PC-3 (cell line): Measurements from ENCODE around the gene ENPP3. TPM values are rescaled to one million over a fixed set of nuclear protein-coding genes. Genes with fewer than 3 reads are reported as not detected.

Experiments
- ATAC-seq: fragments of 200-7000 bp; cut with Tn5 transposase; 2 replicates; pipeline ENCODE4 v1.9.1; 2020; ENCODE audit warnings: mild to moderate bottlenecking, moderate library complexity
- BruUV-seq: library from RNA; stranded (reverse); fragments of 400-500 nt; replicated peaks from 2 replicates; lab custom pipeline; 2021; lab: Mats Ljungman, UMichigan
- CTCF ChIA-PET: fragments of 300-600 bp; sonication (Branson Sonifier 250); formaldehyde crosslinking; loops from one replicate; lab custom pipeline; 2022; ENCODE audit warnings: antibody characterized with exemption; lab: Charles Lee
- POLR2A ChIA-PET: fragments of 300-600 bp; sonication (Branson Sonifier 250); formaldehyde crosslinking; loops from one replicate; lab custom pipeline; 2022; ENCODE audit warnings: antibody characterized with exemption; ENCODE audit not compliant: unreplicated experiment; lab: Charles Lee
- DNase-seq: peaks from one replicate; pipeline ENCODE4 v3.0.0-alpha.2; 2015
- H2AFZ ChIP-seq: fragments of 300-600 bp; sonication (generic); 2 replicates; pipeline ENCODE4 v1.6.0; 2016; ENCODE audit warnings: antibody characterized with exemption, low read length
- H3F3A ChIP-seq: fragments of 300-600 bp; sonication (generic); one replicate; pipeline ENCODE4 v1.6.0; 2017; ENCODE audit warnings: antibody characterized with exemption, low read length, control low read depth, mild to moderate bottlenecking; ENCODE audit not compliant: unreplicated experiment
- H3K27ac ChIP-seq: fragments of 300-600 bp; sonication (generic); 2 replicates; pipeline ENCODE4 v1.5.1; 2016; ENCODE audit warnings: mild to moderate bottlenecking, low read length
- H3K27me3 ChIP-seq: fragments of 300-600 bp; sonication (generic); 2 replicates; pipeline ENCODE4 v1.6.1; 2016; ENCODE audit warnings: low read length, mixed read lengths
- H3K36me3 ChIP-seq: fragments of 300-600 bp; sonication (generic); 2 replicates; pipeline ENCODE4 v1.6.1; 2016; ENCODE audit warnings: low read depth, mixed run types, low read length, mixed read lengths
- H3K4me1 ChIP-seq: fragments of 300-600 bp; sonication (generic); 2 replicates; pipeline ENCODE4 v1.5.1; 2016; ENCODE audit warnings: low read length; ENCODE audit not compliant: insufficient read depth
- H3K4me2 ChIP-seq: fragments of 300-600 bp; sonication (generic); 2 replicates; pipeline ENCODE4 v1.6.0; 2016; ENCODE audit warnings: low read length
- H3K4me3 ChIP-seq: fragments of 300-600 bp; sonication (generic); 2 replicates; pipeline ENCODE4 v1.5.1; 2016; ENCODE audit warnings: mild to moderate bottlenecking, low read length, mixed read lengths
- H3K79me2 ChIP-seq: fragments of 300-600 bp; sonication (generic); 2 replicates; pipeline ENCODE4 v1.6.1; 2017; ENCODE audit warnings: low read length, mixed read lengths
- H3K9ac ChIP-seq: fragments of 300-600 bp; sonication (generic); 2 replicates; pipeline ENCODE4 v1.6.0; 2016; ENCODE audit warnings: mild to moderate bottlenecking, low read length
- H3K9me2 ChIP-seq: fragments of 300-600 bp; sonication (generic); replicated peaks from 2 replicates; pipeline ENCODE4 v1.6.1; 2016; ENCODE audit warnings: mixed run types, low read length, mixed read lengths
- H3K9me3 ChIP-seq: fragments of 300-600 bp; sonication (generic); 2 replicates; pipeline ENCODE4 v1.6.1; 2016; ENCODE audit warnings: low read length, mixed read lengths
- H4K20me1 ChIP-seq: fragments of 300-600 bp; sonication (generic); 2 replicates; pipeline ENCODE4 v1.6.1; 2016; ENCODE audit warnings: low read length, mixed read lengths
- EZH2 ChIP-seq: fragments of 300-600 bp; sonication (generic); IDR thresholded peaks from one replicate; pipeline ENCODE4 v1.6.1; 2017; ENCODE audit warnings: antibody characterized with exemption, mild to moderate bottlenecking, low read length; ENCODE audit not compliant: unreplicated experiment
- EZH2phosphoT487 ChIP-seq: fragments of 300-600 bp; sonication (generic); IDR thresholded peaks from 2 replicates; pipeline ENCODE4 v1.6.1; 2018; ENCODE audit warnings: mild to moderate bottlenecking, antibody characterized with exemption, low read length, borderline replicate concordance
- intact Hi-C: fragments of 100-400 bp; cut with micrococcal nuclease; formaldehyde crosslinking; loops from 2 replicates; pipeline ENCODE4 v1.9.0; 2023
- total RNA-seq: library from RNA; depleted of rRNA; stranded (reverse); fragments of >200 nt; gene quantifications from 2 replicates; pipeline ENCODE4 v1.2.3, GENCODE V29; 2014
- TF ChIP-seq, protein P1 (sequence below): fragments of 300-600 bp; sonication (generic); conservative IDR thresholded peaks from 2 replicates; pipeline ENCODE4 v1.5.1; 2017; ENCODE audit warnings: antibody characterized with exemption, low read depth, mild to moderate bottlenecking, low read length

Gene ENPP3
- total RNA-seq, 1 experiment from 2014 or later: 0.18 TPM

DNA sequence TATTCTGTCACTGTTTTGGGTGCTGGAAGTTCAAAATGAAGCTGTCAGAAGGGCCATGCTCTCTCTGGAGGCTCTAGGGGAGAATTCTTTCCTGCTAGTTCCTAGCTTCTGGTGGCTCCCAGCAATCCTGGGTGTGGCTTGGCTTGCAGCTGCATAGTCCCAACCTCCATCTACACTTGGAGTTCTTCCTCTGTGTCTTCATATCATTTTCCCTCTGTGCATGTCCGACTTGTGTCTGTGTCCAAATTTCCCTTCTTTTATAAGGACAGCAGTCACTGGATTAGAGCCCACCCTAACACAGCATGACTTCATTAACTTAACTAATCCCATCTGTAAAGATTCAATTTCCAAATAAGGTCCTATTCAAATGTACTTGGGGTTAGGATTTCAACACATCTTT, 147.5 kb downstream of the ENPP3 start:
- intact Hi-C loops: no loop called here
- Histone ChIP-seq H3K27me3 (no peaks in the 10 kb centered on the region), H3F3A (no peaks in the 10 kb centered on the region), H3K4me3 (no peak overlapping the region), H3K36me3 (no peaks in the 10 kb centered on the region), H4K20me1 (no peaks in the 10 kb centered on the region), H3K9ac (no peak overlapping the region), H3K9me2 (no peaks in the 10 kb centered on the region), H3K4me1 (peaks cover 21% of the 10 kb centered on the region), H3K27ac (no peak overlapping the region), H2AFZ (no peak overlapping the region), H3K4me2 (no peak overlapping the region), H3K9me3 (no peaks in the 10 kb centered on the region), H3K79me2 (no peaks in the 10 kb centered on the region)
- DNase-seq (no peak), ATAC-seq (no peak)
- no TSS peak for BruUV-seq
- ChIA-PET POLR2A (no interaction called here), CTCF (no interaction called here)
- TF ChIP-seq, protein P1, sequence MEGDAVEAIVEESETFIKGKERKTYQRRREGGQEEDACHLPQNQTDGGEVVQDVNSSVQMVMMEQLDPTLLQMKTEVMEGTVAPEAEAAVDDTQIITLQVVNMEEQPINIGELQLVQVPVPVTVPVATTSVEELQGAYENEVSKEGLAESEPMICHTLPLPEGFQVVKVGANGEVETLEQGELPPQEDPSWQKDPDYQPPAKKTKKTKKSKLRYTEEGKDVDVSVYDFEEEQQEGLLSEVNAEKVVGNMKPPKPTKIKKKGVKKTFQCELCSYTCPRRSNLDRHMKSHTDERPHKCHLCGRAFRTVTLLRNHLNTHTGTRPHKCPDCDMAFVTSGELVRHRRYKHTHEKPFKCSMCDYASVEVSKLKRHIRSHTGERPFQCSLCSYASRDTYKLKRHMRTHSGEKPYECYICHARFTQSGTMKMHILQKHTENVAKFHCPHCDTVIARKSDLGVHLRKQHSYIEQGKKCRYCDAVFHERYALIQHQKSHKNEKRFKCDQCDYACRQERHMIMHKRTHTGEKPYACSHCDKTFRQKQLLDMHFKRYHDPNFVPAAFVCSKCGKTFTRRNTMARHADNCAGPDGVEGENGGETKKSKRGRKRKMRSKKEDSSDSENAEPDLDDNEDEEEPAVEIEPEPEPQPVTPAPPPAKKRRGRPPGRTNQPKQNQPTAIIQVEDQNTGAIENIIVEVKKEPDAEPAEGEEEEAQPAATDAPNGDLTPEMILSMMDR: no peak
- TF ChIP-seq EZH2phosphoT487: no peak
- TF ChIP-seq EZH2: no peak

DNA sequence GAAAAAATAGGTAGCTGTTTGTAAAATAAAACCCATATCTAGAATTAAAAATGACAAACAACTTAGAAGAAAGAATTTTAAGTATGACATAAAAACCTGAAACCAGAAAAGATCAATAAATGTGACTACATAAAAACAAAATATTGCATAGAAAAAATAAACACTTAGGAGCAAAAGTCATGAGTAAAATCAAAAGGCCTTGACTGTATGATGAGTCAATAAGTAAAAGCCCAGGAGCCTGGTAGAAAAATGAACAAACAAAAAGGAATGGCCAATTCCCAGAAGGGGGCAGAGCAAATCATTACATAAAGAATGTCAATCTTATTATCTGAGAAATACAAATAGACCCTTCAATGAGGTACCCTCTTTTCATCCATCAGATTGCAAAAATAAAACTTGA, 150.0 kb downstream of the ENPP3 start:
- no peak for TF ChIP-seq EZH2phosphoT487
- TF ChIP-seq, protein P1: peak; percentile 28; the same call in 1 of the 2 replicates
- no peak for TF ChIP-seq EZH2
- no peaks in the 10 kb centered on the region for H3K36me3 ChIP-seq
- no peaks in the 10 kb centered on the region for H3K27me3 ChIP-seq
- no peaks in the 10 kb centered on the region for H3K79me2 ChIP-seq
- no peaks in the 10 kb centered on the region for H3K9me3 ChIP-seq
- peak; percentile 49 for DNase-seq
- ChIA-PET CTCF (no interaction called here), POLR2A (no interaction called here)
- H3K4me3 ChIP-seq: no peak overlapping the region
- no peaks in the 10 kb centered on the region for H4K20me1 ChIP-seq
- ATAC-seq: no peak
- BruUV-seq: no TSS peak
- intact Hi-C loops: no loop called here
- H3F3A ChIP-seq: no peaks in the 10 kb centered on the region
- H3K9me2 ChIP-seq: no peaks in the 10 kb centered on the region
- no peak overlapping the region for H3K9ac ChIP-seq
- no peak overlapping the region for H3K4me2 ChIP-seq
- peaks cover 22% of the 10 kb centered on the region for H3K4me1 ChIP-seq
- H2AFZ ChIP-seq: no peak overlapping the region
- H3K27ac ChIP-seq: no peak overlapping the region
